GM15510 (cell line): ENCODE data around the gene ZFR2.
A peak's percentile ranks its signal among the peaks of the same experiment; 100 is the strongest.

Source experiments
- POLR2A ChIP-seq: IDR thresholded peaks from 3 replicates; pipeline ENCODE4 v1.6.1; 2011; ENCODE audit warnings: borderline replicate concordance; ENCODE audit not compliant: insufficient read length; ENCODE audit errors: extremely low read depth

ZFR2 gene

DNA sequence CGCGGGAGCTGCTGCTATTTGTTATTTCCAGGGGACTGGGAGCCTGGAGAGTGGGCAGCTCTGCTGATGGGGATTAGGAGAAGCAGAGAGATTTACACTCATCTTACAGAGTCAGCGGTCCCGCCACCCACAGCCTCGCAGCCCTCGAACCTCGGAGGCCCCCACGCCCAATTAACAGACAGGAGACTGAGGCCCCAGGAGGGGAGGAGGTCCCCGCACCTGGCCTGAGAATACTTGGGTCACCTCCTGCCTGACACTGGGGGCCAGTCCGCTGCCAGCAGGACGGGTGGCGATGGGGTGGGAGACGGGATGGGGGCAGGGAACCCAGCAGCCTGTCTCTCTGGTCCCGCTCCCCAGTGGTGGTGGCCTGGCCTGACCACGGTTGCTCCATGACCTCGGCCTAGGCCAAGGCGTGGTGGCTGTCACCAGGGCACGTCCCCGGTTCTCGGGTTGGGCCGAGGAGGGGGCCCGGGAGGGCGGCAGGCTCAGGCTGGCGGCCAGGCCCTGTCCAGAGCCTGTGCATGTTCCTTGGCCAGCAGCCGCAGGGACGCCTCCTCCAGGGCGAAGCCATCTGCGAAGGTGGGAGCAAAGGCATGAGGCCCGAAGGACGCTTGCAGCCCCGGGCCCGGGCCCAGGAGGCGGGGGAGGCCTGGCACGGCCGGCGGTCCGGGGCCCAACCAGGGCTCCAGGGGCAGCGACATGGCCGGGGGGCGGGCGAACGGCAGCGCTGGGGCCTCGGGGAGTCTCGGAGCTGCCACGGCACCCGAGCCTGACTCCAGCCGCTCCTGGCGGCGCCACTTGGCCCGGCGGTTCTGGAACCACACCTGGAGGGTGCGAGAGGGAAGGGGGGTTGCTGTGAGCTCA is 98.5 kb downstream of the ZFR2 start:
- TF ChIP-seq POLR2A: no peak

DNA sequence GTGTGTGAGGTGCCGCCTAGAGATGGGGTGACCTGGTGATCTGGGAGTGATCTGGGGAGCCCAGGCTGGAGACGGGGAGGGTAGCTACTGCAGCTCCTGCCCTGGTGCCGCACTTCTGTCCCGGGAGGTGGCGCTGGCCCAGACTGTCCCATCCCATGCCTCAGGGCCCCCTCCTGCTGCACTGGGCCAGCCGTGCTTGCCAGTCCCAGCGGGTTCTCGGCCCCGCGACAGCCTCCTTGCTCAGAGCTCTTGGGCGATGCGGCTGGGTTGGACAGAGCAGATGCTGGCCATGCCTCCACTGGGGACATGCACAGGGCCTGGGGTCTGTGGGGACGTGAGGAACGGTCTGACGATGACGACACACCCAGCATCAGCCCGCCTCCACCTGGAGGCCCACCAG is 99.3 kb downstream of the ZFR2 start:
- no peak for TF ChIP-seq POLR2A

GRCh38 chr19:3768748-3769099 is 100.1 kb downstream of the ZFR2 start:
- TF ChIP-seq POLR2A: no peak

- TF ChIP-seq POLR2A: no peak
Observed at GRCh38 chr19:3768015-3768747, 100.7 kb downstream of the ZFR2 start.

DNA sequence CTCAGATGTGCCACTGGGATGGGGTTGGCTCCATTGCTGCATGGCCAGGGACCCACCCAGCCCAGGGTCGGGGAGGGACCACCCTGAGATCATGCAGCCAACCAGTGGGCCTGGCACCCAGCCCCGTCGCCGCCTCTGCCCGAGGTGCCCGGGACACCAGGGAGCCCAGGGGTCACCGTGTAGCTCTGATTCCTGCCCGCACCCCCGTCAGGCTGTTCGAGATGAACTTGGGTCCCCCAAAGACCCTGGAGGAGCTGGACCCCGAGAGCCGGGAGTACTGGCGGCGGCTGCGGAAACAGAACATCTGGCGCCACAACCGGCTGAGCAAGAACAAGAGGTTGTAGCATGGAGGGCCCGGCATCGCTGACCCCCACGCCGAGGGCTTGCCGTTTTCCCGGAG is 101.8 kb downstream of the ZFR2 start:
- TF ChIP-seq POLR2A: no peak

DNA sequence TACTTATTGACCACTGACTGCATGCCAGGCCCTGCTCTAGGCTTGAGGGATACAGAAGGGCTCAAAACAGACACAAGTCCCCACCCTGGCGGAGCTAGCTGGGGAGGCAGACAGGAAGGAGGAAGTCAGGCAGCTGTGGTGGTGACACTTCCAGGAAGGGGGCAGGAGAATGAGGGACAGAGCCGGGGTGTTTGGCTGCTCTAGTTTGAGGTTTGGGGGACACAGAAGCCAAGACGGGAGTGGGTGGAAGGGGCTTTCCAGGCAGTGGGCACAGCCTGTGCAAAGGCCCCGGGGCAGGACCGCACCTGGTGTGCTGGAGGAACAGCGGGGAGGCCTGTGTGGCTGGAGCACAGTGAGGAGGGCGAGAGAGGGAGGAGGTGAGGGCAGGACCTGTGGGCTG is 102.3 kb downstream of the ZFR2 start:
- no peak for TF ChIP-seq POLR2A

GRCh38 chr19:3765121-3765520 is 103.7 kb downstream of the ZFR2 start:
- no peak for TF ChIP-seq POLR2A

GRCh38 chr19:3762501-3763459 is 106.1 kb downstream of the ZFR2 start, which contains the start of gene MRPL54:
Gene MRPL54, plus strand, starts transcription at chr19:3762682. Its CDS starts 19 bp downstream, at chr19:3762701.
- TF ChIP-seq POLR2A: peak; percentile 85

DNA sequence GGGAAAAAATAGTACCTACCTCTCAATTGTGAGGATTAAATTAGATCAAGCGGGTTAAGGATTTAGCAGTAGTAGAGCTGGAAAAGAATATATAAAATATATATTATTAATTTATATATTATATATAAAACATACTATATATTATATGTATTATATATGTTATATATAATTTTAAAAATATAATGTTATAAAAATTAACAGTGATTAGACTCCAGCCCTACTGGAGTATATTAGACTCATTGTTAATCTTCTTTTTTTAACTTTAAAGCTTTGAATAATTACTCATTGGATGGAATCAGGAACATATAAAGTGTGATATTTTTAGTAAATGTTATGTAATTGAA is 106.7 kb downstream of the ZFR2 start:
- no peak for TF ChIP-seq POLR2A

DNA sequence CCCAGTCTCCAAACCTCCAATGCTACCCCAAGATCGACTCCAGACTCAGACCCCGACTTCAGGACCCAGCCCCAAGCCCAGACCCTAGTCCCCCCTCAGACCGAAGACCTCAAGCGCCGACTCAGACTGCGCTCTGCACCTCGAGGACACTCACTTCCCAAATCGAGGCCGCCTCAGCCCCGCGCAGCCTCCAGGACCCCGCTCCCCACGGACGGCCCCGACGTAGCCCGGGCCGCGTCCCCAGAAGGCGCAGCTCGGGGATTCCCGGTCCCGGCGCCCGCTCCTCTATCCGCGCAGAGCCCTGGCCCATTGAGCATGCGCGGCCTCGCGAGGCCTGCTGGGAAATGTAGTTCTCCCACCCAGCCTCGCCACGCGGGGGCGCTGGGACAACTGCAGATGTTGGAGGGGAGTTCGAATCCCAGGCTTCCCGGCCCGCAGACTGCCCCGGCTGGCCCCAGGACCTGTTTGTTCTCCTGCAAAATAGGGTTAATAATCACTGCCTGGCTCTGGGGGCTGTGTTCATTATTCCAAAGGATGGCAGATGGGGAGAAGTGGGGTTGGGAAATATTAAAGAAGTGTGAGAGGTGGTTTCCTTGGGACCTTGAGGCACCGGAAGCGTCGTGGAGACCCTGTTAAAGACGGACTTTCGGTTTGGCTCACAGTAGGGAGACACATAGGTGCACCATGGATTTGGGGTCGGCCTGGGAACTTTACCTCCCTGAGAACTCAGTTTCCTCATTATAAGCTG is 107.3 kb downstream of the ZFR2 start, which contains the start of gene APBA3:
Gene APBA3, minus strand, starts transcription at position 311 of the 748 bp plus-strand sequence. CDS start 1,428 bp downstream, outside the sequence.
- TF ChIP-seq POLR2A: peak; percentile 92

- TF ChIP-seq POLR2A: no peak
Observed at GRCh38 chr19:3760871-3761361, 107.9 kb downstream of the ZFR2 start.

- no peak for TF ChIP-seq POLR2A
Observed at GRCh38 chr19:3759482-3760254, 109.2 kb downstream of the ZFR2 start.
